ENCODE data around the gene PDIA2.

PDIA2 gene

GRCh38 chr16:296806-297510 lies 14.0 kb downstream of the PDIA2 start:
- no peak overlapping the region for H3K18ac ChIP-seq (ENCODE audit: low read length)
- no peak overlapping the region for H2BK120ac ChIP-seq (ENCODE audit: low read depth, low read length)
- H3K36me3 ChIP-seq (ENCODE audit: control insufficient read depth, insufficient read depth, low read length) = peaks cover 2% of the 10 kb centered on the region
- no peak overlapping the region for H2BK5ac ChIP-seq (ENCODE audit: low read length)
- H3K27ac ChIP-seq (ENCODE audit: low read depth, low read length) = no peak overlapping the region
- no peaks in the 10 kb centered on the region for H3K79me1 ChIP-seq (ENCODE audit: low read length)
- no peak overlapping the region for H2AK5ac ChIP-seq (ENCODE audit: low read length)
- no peaks in the 10 kb centered on the region for H3K4me1 ChIP-seq (ENCODE audit: control insufficient read depth, low read depth, low read length)
- no peak overlapping the region for H4K5ac ChIP-seq (ENCODE audit: low read length)
- no peak for DNase-seq
- no peaks in the 10 kb centered on the region for H3K27me3 ChIP-seq (ENCODE audit: insufficient read depth, low read length, poor library complexity)
- H3K4me2 ChIP-seq (ENCODE audit: low read length) = no peak overlapping the region
- no peak overlapping the region for H2BK15ac ChIP-seq (replicated peaks; ENCODE audit: low read depth)
- H3K4me3 ChIP-seq (ENCODE audit: low read length) = no peak overlapping the region
- H3K79me2 ChIP-seq (ENCODE audit: control insufficient read depth, insufficient read depth, low read length) = no peaks in the 10 kb centered on the region
- no CpG with 5 or more reads among the region's 37 CpGs for WGBS (ENCODE audit: extremely low coverage, insufficient coverage, low lambda C conversion rate)
- no peak overlapping the region for H3K9ac ChIP-seq (ENCODE audit: low read length)
- no peak overlapping the region for H3K56ac ChIP-seq (ENCODE audit: low read length)
- no peak overlapping the region for H3K23ac ChIP-seq (ENCODE audit: low read length)
- H3K4ac ChIP-seq (ENCODE audit: low read depth, low read length) = no peak overlapping the region
- no peak overlapping the region for H4K8ac ChIP-seq (ENCODE audit: low read depth, low read length)

DNA sequence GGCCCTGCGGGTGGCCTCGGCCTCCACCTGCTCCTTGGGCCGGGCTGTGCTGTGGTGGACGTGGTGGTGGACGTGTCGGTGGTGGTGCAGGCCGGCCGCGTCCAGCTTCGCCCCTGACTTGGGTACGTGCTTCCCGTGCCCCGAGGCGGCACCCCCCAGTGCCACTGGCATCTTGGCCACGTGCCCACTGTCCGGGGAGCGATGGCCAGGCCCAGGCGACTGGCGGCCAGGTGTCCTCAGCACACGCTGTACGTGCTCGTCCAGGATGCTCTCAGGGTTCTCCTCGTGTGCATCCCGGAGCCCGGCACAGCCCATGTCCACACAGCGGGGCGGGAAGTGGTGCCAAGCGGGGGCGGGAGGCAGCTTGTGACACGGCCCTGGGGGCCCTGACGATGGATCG lies 14.9 kb downstream of the PDIA2 start:
- H3K79me1 ChIP-seq (ENCODE audit: low read length) = no peaks in the 10 kb centered on the region
- H3K18ac ChIP-seq (ENCODE audit: low read length) = no peak overlapping the region
- no peak overlapping the region for H4K8ac ChIP-seq (ENCODE audit: low read depth, low read length)
- H2AK5ac ChIP-seq (ENCODE audit: low read length) = no peak overlapping the region
- H2BK120ac ChIP-seq (ENCODE audit: low read depth, low read length) = no peak overlapping the region
- H3K4me1 ChIP-seq (ENCODE audit: control insufficient read depth, low read depth, low read length) = no peaks in the 10 kb centered on the region
- H3K23ac ChIP-seq (ENCODE audit: low read length) = no peak overlapping the region
- H2BK5ac ChIP-seq (ENCODE audit: low read length) = no peak overlapping the region
- H3K4me2 ChIP-seq (ENCODE audit: low read length) = no peak overlapping the region
- no peak overlapping the region for H3K27ac ChIP-seq (ENCODE audit: low read depth, low read length)
- no peak overlapping the region for H3K9ac ChIP-seq (ENCODE audit: low read length)
- no peak overlapping the region for H2BK15ac ChIP-seq (replicated peaks; ENCODE audit: low read depth)
- H3K4ac ChIP-seq (ENCODE audit: low read depth, low read length) = no peak overlapping the region
- H3K56ac ChIP-seq (ENCODE audit: low read length) = no peak overlapping the region
- DNase-seq = no peak
- peaks cover 2% of the 10 kb centered on the region for H3K36me3 ChIP-seq (ENCODE audit: control insufficient read depth, insufficient read depth, low read length)
- no peaks in the 10 kb centered on the region for H3K27me3 ChIP-seq (ENCODE audit: insufficient read depth, low read length, poor library complexity)
- no CpG with 5 or more reads among the region's 32 CpGs for WGBS (ENCODE audit: extremely low coverage, insufficient coverage, low lambda C conversion rate)
- no peak overlapping the region for H3K4me3 ChIP-seq (ENCODE audit: low read length)
- no peak overlapping the region for H4K5ac ChIP-seq (ENCODE audit: low read length)
- no peaks in the 10 kb centered on the region for H3K79me2 ChIP-seq (ENCODE audit: control insufficient read depth, insufficient read depth, low read length)

- H4K5ac ChIP-seq (ENCODE audit: low read length) = no peak overlapping the region
- H2BK120ac ChIP-seq (ENCODE audit: low read depth, low read length) = no peak overlapping the region
- H3K27ac ChIP-seq (ENCODE audit: low read depth, low read length) = no peak overlapping the region
- no peak overlapping the region for H3K4me2 ChIP-seq (ENCODE audit: low read length)
- no peak overlapping the region for H3K9ac ChIP-seq (ENCODE audit: low read length)
- no peak overlapping the region for H2BK5ac ChIP-seq (ENCODE audit: low read length)
- peaks cover 2% of the 10 kb centered on the region for H3K36me3 ChIP-seq (ENCODE audit: control insufficient read depth, insufficient read depth, low read length)
- no peak overlapping the region for H3K4me3 ChIP-seq (ENCODE audit: low read length)
- DNase-seq = no peak
- no peak overlapping the region for H2BK15ac ChIP-seq (replicated peaks; ENCODE audit: low read depth)
- H3K4me1 ChIP-seq (ENCODE audit: control insufficient read depth, low read depth, low read length) = no peaks in the 10 kb centered on the region
- H3K79me1 ChIP-seq (ENCODE audit: low read length) = peaks cover 2% of the 10 kb centered on the region
- no peak overlapping the region for H4K8ac ChIP-seq (ENCODE audit: low read depth, low read length)
- H3K79me2 ChIP-seq (ENCODE audit: control insufficient read depth, insufficient read depth, low read length) = no peaks in the 10 kb centered on the region
- H3K56ac ChIP-seq (ENCODE audit: low read length) = no peak overlapping the region
- H3K4ac ChIP-seq (ENCODE audit: low read depth, low read length) = no peak overlapping the region
- no peaks in the 10 kb centered on the region for H3K27me3 ChIP-seq (ENCODE audit: insufficient read depth, low read length, poor library complexity)
- H3K23ac ChIP-seq (ENCODE audit: low read length) = no peak overlapping the region
- no peak overlapping the region for H2AK5ac ChIP-seq (ENCODE audit: low read length)
- WGBS (ENCODE audit: extremely low coverage, insufficient coverage, low lambda C conversion rate) = no CpG with 5 or more reads among the region's 6 CpGs
- H3K18ac ChIP-seq (ENCODE audit: low read length) = no peak overlapping the region
These were observed 18.3 kb downstream of the PDIA2 start for GRCh38 chr16:301235-301634.

- Histone ChIP-seq H3K27ac (ENCODE audit: low read depth, low read length) (no peak overlapping the region), H2BK5ac (ENCODE audit: low read length) (no peak overlapping the region), H3K4me2 (ENCODE audit: low read length) (no peak overlapping the region), H2AK5ac (ENCODE audit: low read length) (no peak overlapping the region), H3K4me3 (ENCODE audit: low read length) (no peak overlapping the region), H3K56ac (ENCODE audit: low read length) (no peak overlapping the region), H3K79me1 (ENCODE audit: low read length) (peaks cover 3% of the 10 kb centered on the region), H3K27me3 (ENCODE audit: insufficient read depth, low read length, poor library complexity) (no peaks in the 10 kb centered on the region), H4K8ac (ENCODE audit: low read depth, low read length) (no peak overlapping the region), H3K79me2 (ENCODE audit: control insufficient read depth, insufficient read depth, low read length) (no peaks in the 10 kb centered on the region), H3K36me3 (ENCODE audit: control insufficient read depth, insufficient read depth, low read length) (no peaks in the 10 kb centered on the region), H3K23ac (ENCODE audit: low read length) (no peak overlapping the region), H3K9ac (ENCODE audit: low read length) (no peak overlapping the region), H2BK15ac (replicated peaks; ENCODE audit: low read depth) (no peak overlapping the region), H3K18ac (ENCODE audit: low read length) (no peak overlapping the region), H2BK120ac (ENCODE audit: low read depth, low read length) (no peak overlapping the region), H3K4ac (ENCODE audit: low read depth, low read length) (no peak overlapping the region), H3K4me1 (ENCODE audit: control insufficient read depth, low read depth, low read length) (no peaks in the 10 kb centered on the region), H4K5ac (ENCODE audit: low read length) (no peak overlapping the region)
- WGBS (ENCODE audit: extremely low coverage, insufficient coverage, low lambda C conversion rate) = no CpG with 5 or more reads among the region's 13 CpGs
- DNase-seq = no peak
These were observed 19.0 kb downstream of the PDIA2 start for GRCh38 chr16:301950-302349.

DNA sequence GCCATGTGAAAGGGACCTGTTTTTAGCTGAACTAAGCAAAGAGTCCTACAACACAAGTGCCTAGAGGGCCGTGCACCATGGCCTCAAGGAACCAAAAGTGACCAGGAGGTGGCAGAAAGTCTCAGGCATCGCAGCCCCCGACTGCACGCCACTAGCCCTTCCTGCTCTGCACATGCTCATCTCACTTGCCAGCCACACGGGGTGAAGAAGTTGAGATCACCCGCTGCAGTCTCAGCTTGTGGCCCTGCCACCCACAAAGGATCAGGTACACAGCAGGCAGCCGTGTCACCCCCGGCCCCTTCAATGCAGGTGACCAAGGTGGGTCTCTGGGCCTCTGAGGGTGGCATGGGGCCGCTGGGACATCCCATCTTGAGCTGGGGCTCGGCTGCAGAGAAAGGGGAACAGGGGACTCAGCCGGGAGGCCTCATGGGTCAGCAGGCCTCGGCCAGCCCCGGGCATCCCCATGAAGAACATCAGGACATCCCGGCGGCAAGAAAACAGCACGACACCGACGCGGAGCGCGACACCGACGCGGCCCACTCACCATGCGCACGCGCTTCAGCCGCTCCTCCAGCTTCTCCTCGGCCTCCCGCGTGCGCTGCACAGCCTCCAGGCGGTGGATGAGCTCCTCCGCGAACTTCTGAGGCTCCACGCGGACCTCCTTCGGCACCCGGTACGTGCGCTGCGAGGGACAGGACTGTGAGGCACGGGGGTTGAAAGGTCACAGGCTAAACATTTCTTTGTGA lies 21.0 kb downstream of the PDIA2 start:
- no peak overlapping the region for H3K4ac ChIP-seq (ENCODE audit: low read depth, low read length)
- DNase-seq = no peak
- H3K27me3 ChIP-seq (ENCODE audit: insufficient read depth, low read length, poor library complexity) = no peaks in the 10 kb centered on the region
- H3K27ac ChIP-seq (ENCODE audit: low read depth, low read length) = no peak overlapping the region
- H2BK5ac ChIP-seq (ENCODE audit: low read length) = no peak overlapping the region
- H4K5ac ChIP-seq (ENCODE audit: low read length) = no peak overlapping the region
- H3K9ac ChIP-seq (ENCODE audit: low read length) = no peak overlapping the region
- H4K8ac ChIP-seq (ENCODE audit: low read depth, low read length) = no peak overlapping the region
- no peaks in the 10 kb centered on the region for H3K79me2 ChIP-seq (ENCODE audit: control insufficient read depth, insufficient read depth, low read length)
- no peak overlapping the region for H2BK15ac ChIP-seq (replicated peaks; ENCODE audit: low read depth)
- H3K4me3 ChIP-seq (ENCODE audit: low read length) = no peak overlapping the region
- no peak overlapping the region for H3K23ac ChIP-seq (ENCODE audit: low read length)
- no peak overlapping the region for H3K4me2 ChIP-seq (ENCODE audit: low read length)
- no peaks in the 10 kb centered on the region for H3K4me1 ChIP-seq (ENCODE audit: control insufficient read depth, low read depth, low read length)
- no peak overlapping the region for H2BK120ac ChIP-seq (ENCODE audit: low read depth, low read length)
- no CpG with 5 or more reads among the region's 43 CpGs for WGBS (ENCODE audit: extremely low coverage, insufficient coverage, low lambda C conversion rate)
- H3K56ac ChIP-seq (ENCODE audit: low read length) = no peak overlapping the region
- H2AK5ac ChIP-seq (ENCODE audit: low read length) = no peak overlapping the region
- peaks cover 2% of the 10 kb centered on the region for H3K36me3 ChIP-seq (ENCODE audit: control insufficient read depth, insufficient read depth, low read length)
- H3K79me1 ChIP-seq (ENCODE audit: low read length) = peaks cover 3% of the 10 kb centered on the region
- H3K18ac ChIP-seq (ENCODE audit: low read length) = no peak overlapping the region
